HUES64 (cell line): Measurements from ENCODE around the gene OBSCN.

Experiments
- H3K27ac ChIP-seq: 2 replicates; pipeline ENCODE4 v1.7.0; 2013; ENCODE audit warnings: low read depth, low read length, inconsistent platforms
- H3K27me3 ChIP-seq: 2 replicates; pipeline ENCODE4 v1.6.1; 2013; ENCODE audit warnings: mild to moderate bottlenecking, low read length; ENCODE audit not compliant: insufficient read depth
- H3K36me3 ChIP-seq: 2 replicates; pipeline ENCODE4 v1.6.1; 2013; ENCODE audit warnings: mild to moderate bottlenecking, low read length; ENCODE audit not compliant: insufficient read depth
- H3K4me1 ChIP-seq: 2 replicates; pipeline ENCODE4 v1.6.1; 2013; ENCODE audit warnings: mild to moderate bottlenecking, low read length, moderate library complexity; ENCODE audit not compliant: insufficient read depth
- H3K4me3 ChIP-seq: 2 replicates; pipeline ENCODE4 v1.5.1; 2013; ENCODE audit warnings: mild to moderate bottlenecking, low read length, moderate library complexity
- H3K9ac ChIP-seq: 2 replicates; pipeline ENCODE4 v1.6.1; 2013; ENCODE audit warnings: mild to moderate bottlenecking, low read depth, low read length
- H3K9me3 ChIP-seq: 2 replicates; pipeline ENCODE4 v1.6.1; 2013; ENCODE audit warnings: low read depth, low read length; ENCODE audit not compliant: insufficient read depth
- whole genome bisulfite sequencing: fragments of 150-250, 120-280 bp; methylation state at CpG from one replicate; pipeline ENCODE4 v1.1.7; 2013; ENCODE audit warnings: missing lambda C conversion rate; 5-methylcytosine and 5-hydroxymethylcytosine counted together

The OBSCN gene

DNA sequence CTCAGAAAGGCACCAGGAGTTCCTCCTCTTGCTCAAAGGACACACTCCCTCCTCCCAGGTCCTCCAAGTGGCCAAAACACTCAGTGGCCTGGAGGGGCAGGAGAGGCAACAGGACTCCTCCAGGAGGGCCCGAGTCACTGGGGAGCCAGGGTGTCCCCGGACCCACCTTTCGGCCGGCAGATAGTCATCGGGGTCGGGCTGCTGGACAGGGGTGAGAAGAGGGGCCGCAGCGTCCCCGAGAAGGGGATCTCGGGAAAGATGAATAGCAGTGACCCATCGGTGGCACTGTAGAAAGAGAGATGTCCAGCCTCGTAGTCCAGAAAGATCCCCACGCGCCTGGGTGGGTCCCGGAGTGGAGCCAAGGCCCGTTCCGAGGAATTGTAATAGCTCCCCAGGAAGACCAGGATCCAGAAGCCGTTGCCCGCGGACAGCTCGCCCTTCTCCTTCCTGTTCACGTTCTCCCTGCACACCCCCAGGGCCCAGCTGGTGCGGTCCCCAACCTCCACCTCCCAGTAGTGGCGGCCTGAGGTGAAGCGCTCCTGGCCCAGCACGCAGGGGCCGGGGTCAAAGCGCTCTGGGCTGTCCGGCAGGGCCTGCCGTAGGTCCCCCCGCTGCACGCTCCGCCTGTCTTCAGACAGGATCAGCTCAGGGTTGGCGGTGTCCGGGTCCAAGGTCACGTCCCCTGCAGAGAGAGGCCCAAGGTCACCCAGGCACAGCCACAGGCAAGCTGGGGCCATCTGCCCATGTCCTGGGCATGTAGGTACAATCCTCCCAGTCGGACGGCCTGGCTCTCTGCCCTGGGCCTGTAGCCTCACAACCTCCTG lies 186.9 kb downstream of the OBSCN start:
- H3K36me3 ChIP-seq, result peaks cover 73% of the 10 kb centered on the region
- no peaks in the 10 kb centered on the region for H3K4me1 ChIP-seq
- no peaks in the 10 kb centered on the region for H3K27me3 ChIP-seq
- H3K9ac ChIP-seq, result no peak overlapping the region
- no peaks in the 10 kb centered on the region for H3K9me3 ChIP-seq
- no peak overlapping the region for H3K4me3 ChIP-seq
- 96% methylated on average over 38 of the region's 38 CpGs for WGBS
- H3K27ac ChIP-seq, result no peak overlapping the region

DNA sequence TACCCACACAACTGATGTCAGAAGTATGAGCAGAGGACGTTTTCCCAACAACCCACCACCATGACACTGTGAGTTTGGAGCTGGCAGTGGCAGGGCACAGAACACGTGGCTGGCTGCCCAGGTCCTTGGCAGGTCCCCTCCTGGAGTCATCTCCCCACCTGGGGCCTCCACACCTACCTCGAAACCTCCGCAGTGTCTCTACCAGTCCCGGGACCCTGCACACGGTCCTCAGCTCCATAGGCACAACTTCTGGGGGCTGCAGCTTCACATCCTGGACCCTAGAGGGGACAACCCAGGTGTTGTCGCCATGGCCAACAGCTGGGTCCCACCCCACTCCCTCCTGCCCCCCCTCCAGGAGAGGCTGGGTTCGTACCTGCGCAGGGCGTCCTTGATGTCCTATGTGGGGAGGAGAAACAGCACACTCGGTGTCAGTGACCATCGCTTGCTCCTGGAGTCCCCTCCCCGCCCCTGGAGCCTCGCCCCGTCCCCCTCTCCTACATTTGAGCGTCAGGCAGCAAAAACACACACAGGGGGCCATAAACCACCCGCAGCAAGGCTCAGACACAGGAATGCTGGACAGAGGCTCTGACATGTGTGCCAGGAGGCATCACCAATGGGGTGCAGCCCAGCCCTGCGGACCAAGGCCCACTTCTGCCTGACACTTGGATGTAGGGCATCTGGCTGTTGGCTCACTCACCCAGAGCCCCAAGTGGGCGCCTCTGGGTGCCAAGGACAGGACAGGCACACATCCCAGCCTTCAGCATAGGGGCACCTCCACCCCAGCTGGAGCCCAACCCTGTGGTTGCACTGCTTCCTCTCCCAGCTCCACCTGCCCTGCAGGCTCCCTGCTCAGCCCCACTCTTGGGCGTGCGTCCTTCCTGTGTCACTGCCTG lies 189.2 kb downstream of the OBSCN start:
- Histone ChIP-seq H3K36me3 (peaks cover 86% of the 10 kb centered on the region), H3K9me3 (no peaks in the 10 kb centered on the region), H3K9ac (no peak overlapping the region), H3K27me3 (no peaks in the 10 kb centered on the region), H3K4me3 (no peak overlapping the region), H3K27ac (no peak overlapping the region), H3K4me1 (no peaks in the 10 kb centered on the region)
- WGBS, result 94% methylated on average over 20 of the region's 21 CpGs

DNA sequence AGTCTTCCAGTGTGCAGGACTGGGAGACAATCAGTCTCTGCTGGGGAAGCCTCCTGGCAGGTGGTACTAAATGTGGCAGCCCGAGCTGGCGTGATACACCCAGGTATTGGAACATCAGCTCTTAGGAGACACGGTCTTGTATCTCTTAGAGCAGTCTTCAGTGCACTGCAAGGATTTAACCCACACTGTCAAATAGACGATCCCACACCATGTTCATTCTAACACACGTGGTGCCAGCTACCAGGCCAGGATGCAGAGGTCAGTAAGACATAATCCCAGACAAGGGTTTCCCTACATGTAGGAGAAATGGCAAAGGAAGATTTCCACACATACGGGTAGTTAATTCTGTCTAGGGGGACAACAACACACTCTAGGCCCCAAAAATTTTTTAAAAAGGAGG lies 190.1 kb downstream of the OBSCN start:
- Histone ChIP-seq H3K9me3 (no peaks in the 10 kb centered on the region), H3K4me1 (no peaks in the 10 kb centered on the region), H3K27ac (no peak overlapping the region), H3K4me3 (no peak overlapping the region), H3K27me3 (no peaks in the 10 kb centered on the region), H3K9ac (no peak overlapping the region), H3K36me3 (peaks cover 87% of the 10 kb centered on the region)
- WGBS, result 90% methylated on average over 6 of the region's 6 CpGs

DNA sequence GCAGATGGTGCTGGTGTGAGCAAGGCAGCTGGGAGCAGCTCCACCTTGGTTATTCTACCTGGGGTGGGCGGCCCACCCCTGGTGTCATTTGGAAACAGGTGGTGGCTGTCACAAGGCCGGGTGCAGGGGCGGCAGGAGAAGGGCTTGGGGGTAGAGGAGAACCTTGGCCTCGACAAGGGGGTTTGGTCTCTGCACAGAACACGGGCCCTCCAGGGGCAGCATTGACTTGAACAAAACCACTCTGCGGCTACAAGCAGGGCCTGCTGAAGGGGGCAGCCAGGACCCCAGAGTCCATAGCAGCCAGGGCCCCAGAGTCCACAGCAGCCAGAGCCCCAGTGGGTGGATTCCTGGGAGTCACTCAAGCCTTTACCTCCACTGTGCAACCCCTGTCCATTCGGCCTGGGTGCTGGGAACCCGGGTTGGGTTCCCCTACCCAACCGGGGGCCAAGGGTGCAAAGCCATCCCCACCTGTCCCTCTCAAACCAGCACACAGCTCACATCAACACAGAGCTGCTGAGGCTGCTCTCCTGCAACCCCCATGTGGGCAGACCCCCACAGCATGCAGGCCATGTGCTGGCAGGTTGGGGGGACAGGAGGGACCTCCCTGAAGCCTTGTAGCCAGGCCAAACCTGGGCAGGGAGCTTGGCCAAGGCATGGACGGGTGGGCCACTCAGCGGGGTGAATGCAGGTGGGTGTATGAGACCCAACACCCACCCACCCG lies 191.1 kb downstream of the OBSCN start:
- H3K9me3 ChIP-seq, result no peaks in the 10 kb centered on the region
- peaks cover 83% of the 10 kb centered on the region for H3K36me3 ChIP-seq
- H3K27ac ChIP-seq, result no peak overlapping the region
- H3K9ac ChIP-seq, result no peak overlapping the region
- H3K4me1 ChIP-seq, result no peaks in the 10 kb centered on the region
- H3K4me3 ChIP-seq, result no peak overlapping the region
- 94% methylated on average over 11 of the region's 12 CpGs for WGBS
- no peaks in the 10 kb centered on the region for H3K27me3 ChIP-seq

DNA sequence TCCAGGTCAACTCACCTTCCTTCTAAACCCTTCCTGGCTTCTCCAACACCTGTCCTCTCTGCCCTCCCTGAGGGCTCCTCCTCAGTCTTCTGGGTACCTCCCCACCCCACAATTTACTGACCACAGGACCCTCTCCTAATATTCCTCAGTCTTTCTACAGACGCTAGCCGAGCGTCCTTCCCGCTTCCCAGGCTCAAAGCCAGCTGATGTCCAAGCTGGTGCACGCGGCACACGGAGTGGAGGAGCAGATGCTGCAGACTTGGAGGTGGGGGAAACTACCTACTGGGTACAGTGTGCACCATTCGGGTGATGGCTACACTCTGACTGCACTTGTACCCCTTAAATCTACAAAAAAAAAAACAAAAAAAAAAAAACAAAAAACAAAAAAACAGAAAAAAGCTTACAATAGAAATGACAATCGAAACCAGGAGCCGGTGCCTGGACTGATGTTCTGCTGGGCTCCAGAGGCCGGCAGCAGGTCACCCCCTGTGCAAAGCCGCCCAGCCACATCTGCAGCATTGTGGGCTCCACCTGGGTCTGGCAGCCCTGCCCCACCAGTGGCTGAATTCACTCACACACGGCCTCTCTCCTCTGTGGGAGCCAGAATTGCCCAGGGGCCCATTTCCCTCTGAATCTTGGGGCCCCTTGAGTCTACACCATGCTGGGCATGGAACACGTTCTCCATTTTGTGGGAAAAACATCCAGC lies 191.8 kb downstream of the OBSCN start:
- H3K4me1 ChIP-seq, result peaks cover 3% of the 10 kb centered on the region
- no peaks in the 10 kb centered on the region for H3K27me3 ChIP-seq
- H3K9me3 ChIP-seq, result no peaks in the 10 kb centered on the region
- H3K9ac ChIP-seq, result no peak overlapping the region
- 96% methylated on average over 14 of the region's 14 CpGs for WGBS
- H3K27ac ChIP-seq, result no peak overlapping the region
- peaks cover 82% of the 10 kb centered on the region for H3K36me3 ChIP-seq
- H3K4me3 ChIP-seq, result no peak overlapping the region

DNA sequence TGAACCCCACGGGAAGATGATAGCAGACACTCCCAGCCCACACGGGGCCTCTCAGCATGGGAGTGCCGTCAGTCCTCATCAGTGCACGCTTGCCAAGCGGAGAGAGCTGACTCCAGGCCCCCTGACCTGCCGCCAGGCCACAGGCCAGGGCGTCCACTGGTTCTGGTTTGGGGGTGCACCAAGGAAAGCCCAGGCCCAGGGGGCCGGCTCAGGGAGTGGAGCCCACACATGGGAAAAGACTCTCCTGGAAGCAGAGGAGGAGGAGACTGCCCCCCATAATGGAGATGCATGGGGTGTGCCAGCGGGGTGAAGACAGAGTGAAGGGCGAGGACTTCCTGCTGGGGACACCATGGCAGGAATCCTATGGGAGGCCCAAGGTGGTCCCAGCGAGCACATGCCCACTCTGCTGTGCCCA lies 192.4 kb downstream of the OBSCN start:
- no peaks in the 10 kb centered on the region for H3K9me3 ChIP-seq
- no peaks in the 10 kb centered on the region for H3K27me3 ChIP-seq
- peaks cover 8% of the 10 kb centered on the region for H3K4me1 ChIP-seq
- peaks cover 76% of the 10 kb centered on the region for H3K36me3 ChIP-seq
- H3K27ac ChIP-seq, result no peak overlapping the region
- H3K4me3 ChIP-seq, result no peak overlapping the region
- WGBS, result 95% methylated on average over 11 of the region's 11 CpGs
- H3K9ac ChIP-seq, result no peak overlapping the region

DNA sequence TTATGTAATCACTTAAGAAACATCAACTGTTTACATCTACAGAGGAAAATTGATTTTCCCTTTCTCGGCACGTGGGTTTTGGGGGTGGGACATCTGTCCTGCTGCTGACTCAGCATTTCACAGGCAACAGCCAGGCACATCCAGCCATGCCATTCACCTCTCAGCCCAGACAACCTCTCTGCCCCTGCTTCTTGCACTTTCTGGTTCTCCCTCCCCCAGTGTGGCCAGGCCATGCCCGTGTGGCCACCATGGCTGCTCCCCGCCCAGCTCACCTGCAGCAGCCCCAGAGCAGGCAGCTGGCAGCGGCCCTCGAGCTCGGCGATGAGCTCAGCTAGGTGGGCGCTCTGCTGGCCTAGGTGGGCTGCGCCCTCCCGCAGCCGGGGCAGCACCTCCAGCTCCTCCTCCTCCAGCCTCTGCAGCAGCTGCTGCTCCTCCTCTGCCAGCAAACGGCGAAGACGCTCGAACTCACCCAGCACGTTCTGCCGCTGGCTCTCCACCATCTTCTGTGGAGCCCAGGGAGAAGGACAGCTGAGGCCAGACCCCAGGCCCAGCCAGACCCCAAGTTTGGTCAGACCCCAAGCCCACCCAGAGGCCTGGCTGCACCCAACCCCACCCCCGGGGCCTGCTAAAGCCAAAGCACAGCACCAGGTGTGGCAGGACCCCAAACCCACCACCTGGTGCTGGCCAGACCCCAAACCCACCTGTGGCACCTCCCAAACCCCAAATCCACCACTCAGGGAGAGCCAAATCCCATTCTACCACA lies 193.0 kb downstream of the OBSCN start:
- peaks cover 8% of the 10 kb centered on the region for H3K4me1 ChIP-seq
- H3K9ac ChIP-seq, result no peak overlapping the region
- no peaks in the 10 kb centered on the region for H3K9me3 ChIP-seq
- no peaks in the 10 kb centered on the region for H3K27me3 ChIP-seq
- H3K36me3 ChIP-seq, result peaks cover 70% of the 10 kb centered on the region
- 96% methylated on average over 19 of the region's 19 CpGs for WGBS
- no peak overlapping the region for H3K27ac ChIP-seq
- no peak overlapping the region for H3K4me3 ChIP-seq

DNA sequence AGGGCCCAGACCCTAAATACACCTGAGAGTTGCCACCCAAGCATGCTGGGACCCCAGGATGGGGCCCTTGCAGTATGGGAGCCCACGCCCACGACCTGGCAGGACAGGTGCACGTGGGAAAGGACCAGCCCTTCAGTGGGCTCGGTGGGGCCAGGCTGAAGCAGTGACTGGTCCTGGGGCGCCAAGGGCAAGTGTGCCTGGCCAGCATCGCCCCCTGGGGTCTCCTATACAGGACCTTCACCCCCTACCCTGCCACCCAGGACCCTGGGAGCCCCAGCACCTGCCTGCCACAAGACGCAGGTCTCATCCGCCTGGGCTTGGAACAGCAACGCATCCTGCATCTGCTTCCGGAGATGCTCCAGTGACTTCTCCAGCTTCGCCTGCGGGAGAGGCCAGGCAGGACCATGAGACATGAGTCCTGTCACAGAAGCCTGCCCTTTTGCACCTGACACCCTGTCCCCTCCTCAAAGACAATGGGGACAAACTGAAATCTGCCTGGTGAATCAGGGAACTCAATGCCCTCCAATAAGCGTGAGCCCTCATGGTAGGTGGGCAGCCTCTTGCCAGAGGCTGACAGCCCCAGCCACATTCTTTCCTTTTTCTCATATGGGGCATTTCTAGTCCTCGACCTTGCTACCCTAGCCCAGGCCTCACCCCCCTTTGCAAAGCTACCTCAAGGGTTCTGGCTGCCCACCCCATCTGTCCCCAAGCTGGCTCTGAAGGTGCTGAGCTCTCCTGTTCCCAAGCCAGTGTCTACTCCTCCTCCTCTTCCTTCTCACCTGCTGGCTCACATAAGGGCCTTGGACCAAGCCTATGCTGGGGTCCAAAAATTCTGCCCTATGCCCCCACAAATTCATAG lies 194.2 kb downstream of the OBSCN start:
- H3K4me1 ChIP-seq, result peaks cover 8% of the 10 kb centered on the region
- no peaks in the 10 kb centered on the region for H3K9me3 ChIP-seq
- H3K4me3 ChIP-seq, result no peak overlapping the region
- H3K27me3 ChIP-seq, result no peaks in the 10 kb centered on the region
- no peak overlapping the region for H3K27ac ChIP-seq
- H3K36me3 ChIP-seq, result peaks cover 59% of the 10 kb centered on the region
- 91% methylated on average over 14 of the region's 14 CpGs for WGBS
- H3K9ac ChIP-seq, result no peak overlapping the region

DNA sequence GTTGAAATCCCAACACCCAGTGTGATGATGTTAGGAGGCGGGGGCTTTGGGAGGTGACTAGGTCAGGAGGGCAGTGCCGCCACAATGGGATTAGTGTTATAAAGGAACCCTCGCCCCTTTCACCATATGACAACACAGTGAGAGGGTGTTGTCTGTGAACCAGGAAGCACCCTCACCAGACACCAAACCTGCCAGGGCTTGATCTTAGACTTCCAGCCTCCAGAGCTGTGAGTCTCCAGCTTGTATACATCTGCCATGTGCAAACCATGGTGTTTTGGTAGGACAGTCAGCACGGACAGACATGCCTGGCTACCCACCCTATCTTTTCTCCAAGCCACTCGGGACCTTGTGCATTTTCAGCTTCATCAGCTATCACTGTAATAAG lies 194.8 kb downstream of the OBSCN start:
- H3K36me3 ChIP-seq, result peaks cover 54% of the 10 kb centered on the region
- no peak overlapping the region for H3K9ac ChIP-seq
- H3K4me1 ChIP-seq, result peaks cover 10% of the 10 kb centered on the region
- no peak overlapping the region for H3K27ac ChIP-seq
- H3K4me3 ChIP-seq, result no peak overlapping the region
- no peaks in the 10 kb centered on the region for H3K27me3 ChIP-seq
- H3K9me3 ChIP-seq, result no peaks in the 10 kb centered on the region
- 89% methylated on average over 5 of the region's 5 CpGs for WGBS
